GM19467 (cell line): ENCODE data around the gene TSPAN31.
"Not testable (repeated sequence)": the region's sequence is repeated elsewhere in the genome, so short reads cannot be mapped to it uniquely, and the experiment has no call there.

Experiments
- ATAC-seq: cut with Tn5 transposase; IDR thresholded peaks from one replicate; pipeline ENCODE4 v1.9.1; 2021; ENCODE audit warnings: mild to moderate bottlenecking, moderate library complexity; ENCODE audit not compliant: unreplicated experiment

The TSPAN31 gene

DNA sequence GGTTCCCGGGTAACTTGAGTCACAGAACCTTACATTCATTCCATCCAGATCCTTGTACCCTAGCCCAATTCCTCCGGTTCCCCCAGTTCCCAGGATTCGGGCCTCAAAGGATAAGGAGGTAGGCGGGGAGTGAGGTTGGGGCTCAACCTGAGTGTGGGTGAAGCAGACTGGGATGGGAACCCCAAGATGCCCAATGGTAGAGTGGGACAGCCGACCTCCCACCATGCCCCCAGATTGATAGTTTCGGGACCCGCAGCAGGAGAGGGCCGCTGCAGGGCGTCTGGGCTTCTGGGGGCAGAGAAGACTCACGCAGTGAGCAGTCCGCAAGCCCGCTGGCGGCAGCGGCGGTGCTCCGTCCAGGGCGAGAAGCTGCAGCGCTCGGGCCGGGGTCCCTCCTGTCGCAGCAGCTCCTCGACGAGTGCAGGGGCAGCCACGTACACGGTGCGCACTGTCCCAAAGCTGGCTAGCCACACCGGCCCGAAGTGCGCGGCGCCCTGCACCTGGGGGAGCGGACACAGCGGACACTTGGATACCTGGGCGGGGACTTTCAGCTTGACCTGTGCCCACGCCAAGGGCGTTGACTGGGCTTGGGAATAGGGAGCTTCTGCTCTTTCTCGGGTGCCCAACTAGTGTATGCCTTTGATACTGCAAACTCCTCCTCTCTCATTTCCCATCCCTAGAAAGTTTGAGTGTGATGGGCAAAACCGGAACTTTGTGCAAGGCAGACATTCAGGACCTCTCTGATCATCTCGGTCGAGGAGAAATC, 21.0 kb downstream of the TSPAN31 start:
- no peak for ATAC-seq

GRCh38 chr12:57766464-57767304, 21.8 kb downstream of the TSPAN31 start, which contains the start of gene CYP27B1:
CYP27B1 (minus strand) TSS chr12:57767078; CDS start chr12:57767041, 37 bp downstream.
- no peak for ATAC-seq

GRCh38 chr12:57767305-57767698, 22.5 kb downstream of the TSPAN31 start:
- ATAC-seq: no peak

DNA sequence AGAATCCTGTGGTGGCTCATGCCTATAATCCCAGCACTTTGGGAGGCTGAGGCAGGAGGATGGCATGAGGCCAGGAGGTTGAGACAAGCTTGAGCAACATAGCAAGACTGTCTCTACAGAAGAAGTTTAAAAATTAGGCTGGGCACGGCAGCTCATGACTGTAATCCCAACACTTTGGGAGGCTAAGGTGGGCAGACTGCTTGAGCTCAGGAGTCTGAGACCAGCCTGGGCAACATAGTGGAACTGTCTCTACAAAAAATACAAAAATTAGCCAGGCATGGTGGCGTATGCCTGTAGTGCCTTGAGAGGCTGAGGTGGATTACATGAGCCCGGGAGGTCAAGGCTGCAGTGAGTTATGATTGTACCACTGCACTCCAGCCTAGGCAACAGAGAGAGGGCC, 23.0 kb downstream of the TSPAN31 start:
- ATAC-seq: no peak

DNA sequence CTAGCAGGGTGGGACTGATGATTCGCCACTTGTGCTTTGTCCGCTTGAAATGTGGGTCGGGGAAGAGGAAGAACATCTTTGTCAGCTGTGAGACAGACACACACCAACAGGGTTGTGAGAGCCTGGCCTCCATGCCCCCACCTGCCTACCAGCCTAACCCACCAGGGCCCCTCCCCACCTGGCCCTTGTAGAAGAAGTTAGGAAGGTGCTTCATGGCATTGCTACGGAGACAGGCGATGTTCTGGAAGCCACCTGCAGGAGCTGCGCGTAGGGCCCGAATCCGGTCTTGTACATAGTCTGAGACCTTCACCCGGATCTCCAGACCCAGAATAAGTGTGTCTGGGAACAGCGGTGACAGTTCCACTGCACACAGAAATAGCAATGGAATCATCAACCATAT, 24.8 kb downstream of the TSPAN31 start:
- ATAC-seq: no peak

- no peak for ATAC-seq
These were observed 25.9 kb downstream of the TSPAN31 start for GRCh38 chr12:57770734-57771133.

DNA sequence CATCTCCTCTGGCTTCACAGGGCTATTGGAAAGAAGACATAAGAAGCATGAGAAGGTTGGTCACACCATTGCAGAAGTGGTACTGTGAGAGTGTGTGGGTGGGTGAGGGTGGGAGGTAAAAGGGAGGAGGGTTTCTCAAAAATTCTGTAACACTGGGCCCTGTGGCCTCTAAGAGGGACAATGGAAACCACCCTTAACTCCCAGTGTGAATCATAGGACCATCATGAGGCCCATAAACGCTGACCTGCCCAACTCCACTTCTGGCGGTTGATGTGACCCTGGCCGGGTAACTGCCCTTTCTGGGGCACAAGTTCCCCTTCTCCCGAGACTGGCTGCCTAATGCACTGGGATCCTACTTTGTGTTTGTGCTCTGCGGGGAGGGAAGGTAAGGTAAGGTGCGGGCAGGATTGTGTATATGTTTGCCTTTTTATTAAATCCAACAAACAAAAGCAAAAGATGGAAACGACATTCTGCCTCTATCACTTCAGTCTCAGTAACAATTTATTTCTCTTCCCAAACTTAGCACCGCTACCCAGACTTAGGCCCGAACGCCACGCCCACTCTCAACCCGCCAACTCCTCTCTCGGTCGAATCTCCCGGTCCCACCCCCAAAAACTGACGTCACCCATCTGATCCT, 26.5 kb downstream of the TSPAN31 start:
- ATAC-seq: peak; percentile 58

DNA sequence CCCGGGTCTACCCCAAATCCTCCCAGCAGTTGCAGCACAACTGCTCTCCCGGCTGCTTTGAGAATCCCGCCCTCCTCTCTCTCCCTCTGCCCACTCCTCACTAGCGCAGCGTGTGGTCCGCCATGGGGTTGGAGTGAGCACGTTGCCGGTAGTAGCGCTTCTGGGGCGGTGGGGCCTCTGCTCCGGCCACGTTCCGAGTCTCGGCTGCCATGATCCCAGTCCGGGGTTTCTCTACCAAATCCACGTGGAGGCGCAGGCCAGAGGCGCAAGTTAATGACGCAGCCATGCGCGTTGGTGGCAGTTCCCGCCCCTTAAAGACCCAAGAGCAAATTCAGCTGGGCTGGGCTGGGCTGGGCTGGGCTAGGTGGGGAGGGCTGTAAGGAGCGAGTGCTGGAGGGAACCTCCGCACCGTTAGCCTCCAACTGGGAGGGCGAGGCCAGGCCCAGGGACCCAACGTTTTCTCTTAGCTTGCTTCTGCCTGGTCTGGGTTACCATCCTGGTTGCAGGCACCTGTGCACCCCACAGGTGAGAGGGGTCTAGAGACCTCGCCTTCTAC, 27.1 kb downstream of the TSPAN31 start, which contains the start of gene METTL1:
TSS of gene METTL1 (minus strand) at position 233 of the 556 bp plus-strand sequence. CDS start at position 211, 22 bp downstream.
- peak; percentile 82 for ATAC-seq

DNA sequence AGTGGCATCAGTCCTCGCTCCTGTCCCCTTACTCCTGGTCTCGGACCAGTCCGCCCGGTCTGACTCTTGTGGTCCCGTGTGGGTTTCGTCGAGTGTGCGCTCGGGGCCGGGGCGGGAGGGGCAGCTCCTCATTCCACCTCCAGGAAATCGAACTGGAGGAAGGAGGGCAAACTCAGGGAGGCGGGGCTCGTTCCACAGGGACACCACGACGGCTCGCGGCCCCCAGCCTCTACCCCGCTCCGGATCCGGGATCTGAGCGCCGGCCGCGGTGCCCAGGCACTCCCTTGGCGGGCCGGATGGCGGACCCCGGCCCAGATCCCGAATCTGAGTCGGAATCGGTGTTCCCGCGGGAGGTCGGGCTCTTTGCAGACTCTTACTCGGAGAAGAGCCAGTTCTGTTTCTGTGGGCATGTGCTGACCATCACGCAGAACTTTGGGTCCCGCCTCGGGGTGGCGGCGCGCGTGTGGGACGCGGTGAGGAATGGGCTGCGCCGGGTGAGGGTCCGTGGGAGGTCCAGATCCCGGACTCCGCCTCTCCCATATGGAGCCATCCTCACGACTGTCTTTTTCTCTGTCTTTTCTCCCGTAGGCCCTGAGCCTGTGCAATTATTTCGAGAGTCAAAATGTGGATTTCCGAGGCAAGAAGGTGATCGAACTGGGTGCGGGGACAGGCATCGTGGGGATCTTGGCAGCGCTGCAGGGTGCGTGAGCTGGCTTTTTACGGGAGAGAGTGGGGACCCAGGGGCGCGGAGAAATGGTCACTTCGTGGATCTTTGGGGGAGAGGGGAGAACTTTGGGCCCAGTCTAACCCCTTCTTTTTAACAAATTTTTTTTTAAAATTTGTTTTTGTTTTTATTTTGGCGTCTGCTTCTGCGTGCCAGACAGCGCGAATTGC, 27.8 kb downstream of the TSPAN31 start, which contains the start of gene EEF1AKMT3:
TSS of gene EEF1AKMT3 (plus strand) at position 186 of the 894 bp plus-strand sequence. CDS start at position 297, 111 bp downstream.
- no peak for ATAC-seq

GRCh38 chr12:57774634-57775033, 29.8 kb downstream of the TSPAN31 start:
- ATAC-seq: not testable (repeated sequence)

GRCh38 chr12:57775044-57775443, 30.2 kb downstream of the TSPAN31 start:
- no peak for ATAC-seq

DNA sequence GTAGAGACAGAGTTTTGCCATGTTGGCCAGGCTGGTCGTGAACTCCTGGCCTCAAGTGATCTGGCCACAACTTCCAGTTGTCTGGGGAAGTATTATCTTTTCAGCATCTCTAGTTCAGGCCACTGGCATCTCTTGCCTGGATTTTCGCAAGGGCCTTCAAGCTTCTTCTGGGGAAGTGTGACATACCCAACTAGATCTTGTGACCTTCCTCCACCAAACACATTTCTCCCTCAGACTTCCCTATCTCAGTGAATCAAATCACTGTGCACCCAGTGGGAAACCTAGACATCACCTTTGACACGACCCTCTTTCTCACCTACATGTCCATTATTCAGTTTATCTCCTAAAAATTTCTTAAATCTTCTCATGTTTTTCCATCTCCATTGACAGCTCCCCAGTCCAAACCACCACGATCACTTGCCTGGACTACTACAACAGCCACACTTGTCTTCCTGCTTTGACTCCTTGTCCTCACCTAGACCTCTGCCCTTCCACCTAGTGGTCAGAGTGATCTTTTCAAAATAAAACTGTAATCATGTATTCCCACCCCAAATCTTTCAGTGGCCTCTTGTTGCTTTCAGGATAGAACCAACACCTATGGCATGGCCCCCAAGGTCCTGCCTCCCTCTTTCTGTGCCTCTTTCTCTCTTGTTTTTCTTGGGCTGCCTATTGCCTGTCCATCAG, 30.9 kb downstream of the TSPAN31 start:
- ATAC-seq: no peak

DNA sequence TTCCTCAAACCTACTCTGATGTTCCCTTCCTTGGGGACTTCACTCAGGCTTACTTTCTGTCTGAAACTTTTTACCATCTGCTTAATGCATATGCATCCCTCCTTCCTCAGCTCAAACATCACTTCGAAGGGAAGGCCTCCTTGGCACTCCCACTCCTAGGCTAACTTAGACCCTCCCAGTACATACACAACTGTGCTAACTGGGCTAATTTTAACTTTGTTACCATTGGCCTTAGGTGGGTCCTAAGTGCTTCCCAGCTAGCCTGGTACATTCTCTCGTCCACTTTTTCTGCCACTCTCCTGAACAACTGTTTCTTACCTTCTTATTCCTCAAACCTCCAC, 31.4 kb downstream of the TSPAN31 start:
- ATAC-seq: no peak

DNA sequence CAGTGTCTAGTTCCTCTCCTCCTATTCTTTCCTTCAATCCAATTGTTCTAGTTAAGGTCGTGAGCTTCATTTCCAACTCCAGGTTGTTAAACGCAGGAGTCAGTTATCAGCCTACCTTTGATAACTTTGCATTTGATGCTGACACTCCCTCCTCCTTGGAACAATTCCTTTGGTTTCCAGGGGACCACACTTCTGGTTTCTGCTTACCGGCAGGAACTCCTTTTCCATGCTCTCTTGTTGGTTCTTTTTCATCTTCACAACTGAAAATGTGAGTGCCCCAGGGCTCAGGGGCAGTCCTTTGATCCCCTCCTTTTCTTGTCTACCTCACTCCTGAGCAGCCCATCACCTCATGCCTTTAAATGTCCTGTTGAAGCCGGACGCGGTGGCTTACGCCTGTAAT, 32.5 kb downstream of the TSPAN31 start:
- no peak for ATAC-seq

GRCh38 chr12:57777911-57778310, 33.1 kb downstream of the TSPAN31 start:
- no peak for ATAC-seq

DNA sequence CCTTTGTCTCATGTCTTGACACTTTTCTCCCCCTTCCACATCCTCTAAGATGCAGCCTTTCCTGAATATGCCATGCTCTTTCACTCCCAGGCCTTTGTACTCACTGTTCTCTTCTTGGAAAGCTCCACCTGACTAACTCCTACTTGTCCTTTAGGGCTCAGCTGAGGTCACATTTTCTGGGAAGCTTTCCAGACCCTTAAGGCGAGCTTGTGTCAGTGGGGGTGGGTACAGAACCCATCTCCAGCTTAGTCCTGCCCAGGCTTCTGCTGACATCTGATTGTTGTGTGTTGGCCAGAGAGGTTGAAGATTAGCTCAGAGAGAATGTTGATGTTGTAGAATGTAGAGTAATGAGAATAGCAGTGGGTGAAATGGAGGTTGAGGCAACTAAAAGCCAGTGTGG, 34.9 kb downstream of the TSPAN31 start:
- no peak for ATAC-seq

- ATAC-seq: no peak
These were observed 35.6 kb downstream of the TSPAN31 start for GRCh38 chr12:57780284-57780897.

DNA sequence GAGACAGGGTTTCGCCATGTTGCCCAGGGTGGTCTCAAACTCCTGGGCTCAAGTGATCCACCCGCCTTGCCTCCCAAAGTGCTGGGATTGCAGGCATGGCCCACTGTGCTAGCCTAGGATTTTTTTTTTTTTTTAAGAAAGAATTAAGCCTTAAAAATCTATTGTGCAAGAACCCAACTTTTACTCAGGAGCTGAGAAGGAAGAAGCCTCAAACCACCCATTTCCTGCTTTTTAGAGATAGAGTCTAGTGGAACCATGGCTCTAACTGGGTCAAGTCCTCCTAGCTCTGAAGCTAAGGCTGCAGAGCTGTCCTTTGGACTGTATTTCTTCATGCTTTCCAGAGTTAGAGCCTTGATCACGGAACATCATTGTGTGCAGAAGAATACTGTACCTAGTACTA, 36.4 kb downstream of the TSPAN31 start:
- no peak for ATAC-seq

GRCh38 chr12:57781801-57782200, 37.0 kb downstream of the TSPAN31 start:
- ATAC-seq: no peak
